Activated T-helper 17 cell treated with anti-CD3 and anti-CD28 coated beads, Interleukin-2, amount 50 U/mL, for 72 hours (primary cell): Measurements from ENCODE around the gene SDK1. TPM values are rescaled to one million over a fixed set of nuclear protein-coding genes. Genes with fewer than 3 reads are reported as not detected.

Experiments
- ATAC-seq: fragments of 150-1000 bp; cut with Tn5 transposase; replicated peaks from 2 replicates; pipeline ENCODE4 v1.10.0; 2021; ENCODE audit warnings: mild to moderate bottlenecking, moderate library complexity
- H3K27ac Mint-ChIP-seq: one replicate; pipeline ENCODE4 v1.8.0; 2022; ENCODE audit warnings: mixed read lengths
- H3K27me3 Mint-ChIP-seq: one replicate; pipeline ENCODE4 v1.8.0; 2022; ENCODE audit warnings: mixed read lengths
- H3K36me3 Mint-ChIP-seq: one replicate; pipeline ENCODE4 v1.8.0; 2022; ENCODE audit warnings: low read depth, mild to moderate bottlenecking, mixed read lengths
- H3K4me1 Mint-ChIP-seq: one replicate; pipeline ENCODE4 v1.8.0; 2022; ENCODE audit warnings: mixed read lengths
- H3K4me3 Mint-ChIP-seq: one replicate; pipeline ENCODE4 v1.8.0; 2022; ENCODE audit warnings: mild to moderate bottlenecking, mixed read lengths
- H3K9me3 Mint-ChIP-seq: one replicate; pipeline ENCODE4 v1.8.0; 2022; ENCODE audit warnings: mixed read lengths
- total RNA-seq, 2 donors: library from RNA; stranded (reverse); gene quantifications; one replicate each; pipeline ENCODE4 v1.2.3, GENCODE V29; 2022

SDK1 gene
- total RNA-seq, 2 donors from 2014 or later = 0.06 to 1.1 TPM

DNA sequence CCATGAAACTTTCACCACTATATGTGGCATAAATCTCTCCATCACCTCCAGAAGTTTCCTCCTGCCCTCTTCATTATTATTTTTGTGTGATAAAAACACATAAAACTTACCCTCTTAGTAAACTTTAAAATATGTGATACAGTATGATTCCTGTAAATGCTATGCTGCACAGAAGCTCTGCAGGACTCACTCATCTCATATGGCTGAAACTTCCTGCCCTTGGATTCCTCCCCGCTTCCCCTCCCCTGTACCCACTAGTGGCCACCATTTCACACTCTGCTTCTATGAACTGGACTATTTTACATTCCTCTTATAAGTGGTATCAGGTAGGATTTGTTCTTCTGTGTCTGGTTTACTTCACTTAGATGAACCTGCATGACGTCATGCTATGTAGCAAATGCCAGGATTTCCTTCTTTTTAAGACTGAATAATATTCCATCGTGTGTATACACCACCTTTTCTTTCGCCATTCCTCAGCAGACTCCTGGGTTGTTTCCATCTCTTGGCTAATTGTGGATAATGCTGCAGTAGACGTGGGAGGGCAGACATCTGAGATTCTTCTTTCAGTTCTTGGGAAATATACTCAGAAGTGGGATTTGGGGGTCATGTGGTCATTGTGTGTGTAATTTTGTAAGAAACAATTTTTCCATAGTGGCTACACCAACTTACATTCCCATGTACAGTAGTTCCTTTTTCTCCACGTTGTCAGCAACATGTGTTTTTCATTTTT lies 335.2 kb downstream of the SDK1 start:
- ATAC-seq = no peak
- H3K9me3 Mint-ChIP-seq = no peaks in the 10 kb centered on the region
- H3K36me3 Mint-ChIP-seq = no peaks in the 10 kb centered on the region
- H3K4me1 Mint-ChIP-seq = no peaks in the 10 kb centered on the region
- peaks cover 20% of the 10 kb centered on the region for H3K27me3 Mint-ChIP-seq
- H3K27ac Mint-ChIP-seq = no peak overlapping the region
- H3K4me3 Mint-ChIP-seq = no peak overlapping the region

DNA sequence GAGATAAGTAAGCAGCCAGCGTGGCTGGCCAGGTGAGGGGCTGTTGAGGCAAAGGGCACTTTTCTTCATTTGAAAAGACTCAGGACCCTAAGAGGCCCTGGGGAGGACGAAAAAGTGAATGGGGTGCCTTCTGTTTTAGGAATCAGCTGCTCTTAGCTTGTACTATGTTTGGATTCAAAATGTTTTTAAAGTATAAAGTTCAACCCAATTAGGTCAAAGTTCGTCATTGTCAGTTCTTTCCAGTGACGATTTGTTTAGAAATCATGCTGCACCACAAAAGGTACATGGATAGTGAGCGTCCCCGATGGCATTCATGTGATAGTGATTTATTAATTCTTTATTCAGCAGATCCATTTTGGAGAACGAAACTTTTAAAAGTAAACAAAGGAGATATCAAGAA lies 338.2 kb downstream of the SDK1 start:
- ATAC-seq = no peak
- peaks cover 27% of the 10 kb centered on the region for H3K27me3 Mint-ChIP-seq
- H3K27ac Mint-ChIP-seq = no peak overlapping the region
- no peaks in the 10 kb centered on the region for H3K4me1 Mint-ChIP-seq
- H3K4me3 Mint-ChIP-seq = no peak overlapping the region
- H3K9me3 Mint-ChIP-seq = no peaks in the 10 kb centered on the region
- no peaks in the 10 kb centered on the region for H3K36me3 Mint-ChIP-seq

DNA sequence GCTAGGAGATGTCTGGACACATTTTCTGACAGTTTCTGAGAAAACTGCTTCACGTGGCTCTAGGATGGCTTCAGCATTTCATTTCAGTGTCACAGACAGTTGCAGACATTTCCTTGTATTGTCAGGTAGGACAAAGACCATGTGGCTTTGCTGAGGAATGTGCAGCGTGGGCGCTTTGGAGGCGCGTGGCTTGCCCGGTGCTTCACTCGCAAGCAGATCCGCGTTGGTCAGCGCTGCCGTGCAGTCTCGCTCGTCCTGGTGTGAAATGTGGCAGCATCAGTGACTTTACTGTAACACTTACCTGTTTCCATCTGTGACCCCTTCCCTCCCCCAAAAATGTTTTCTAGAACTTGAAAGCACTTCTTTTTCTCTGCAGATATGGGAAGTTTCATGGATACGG lies 340.5 kb downstream of the SDK1 start:
- H3K9me3 Mint-ChIP-seq = no peaks in the 10 kb centered on the region
- H3K27ac Mint-ChIP-seq = no peak overlapping the region
- peaks cover 11% of the 10 kb centered on the region for H3K27me3 Mint-ChIP-seq
- H3K4me3 Mint-ChIP-seq = no peak overlapping the region
- ATAC-seq = no peak
- no peaks in the 10 kb centered on the region for H3K36me3 Mint-ChIP-seq
- H3K4me1 Mint-ChIP-seq = no peaks in the 10 kb centered on the region

DNA sequence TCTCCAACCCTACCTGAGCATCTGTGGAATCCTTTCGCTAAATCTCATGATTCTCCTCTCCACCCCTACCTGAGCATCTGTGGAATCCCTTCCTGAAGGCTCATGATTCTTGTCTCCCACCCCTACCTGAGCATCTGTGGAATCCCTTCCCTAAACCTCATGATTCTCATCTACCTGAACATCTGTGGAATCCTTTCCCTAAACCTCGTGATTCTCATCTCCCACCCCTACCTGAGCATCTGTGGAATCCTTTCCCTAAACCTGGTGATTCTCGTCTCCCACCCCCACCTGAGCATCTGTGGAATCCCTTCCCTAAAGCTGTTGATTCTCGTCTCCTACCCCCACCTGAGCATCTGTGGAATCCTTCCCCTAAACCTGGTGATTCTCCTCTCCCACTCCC lies 342.0 kb downstream of the SDK1 start:
- no peaks in the 10 kb centered on the region for H3K4me1 Mint-ChIP-seq
- no peak overlapping the region for H3K27ac Mint-ChIP-seq
- H3K4me3 Mint-ChIP-seq = no peak overlapping the region
- H3K27me3 Mint-ChIP-seq = peaks cover 7% of the 10 kb centered on the region
- no peaks in the 10 kb centered on the region for H3K36me3 Mint-ChIP-seq
- no peaks in the 10 kb centered on the region for H3K9me3 Mint-ChIP-seq
- ATAC-seq = no peak

DNA sequence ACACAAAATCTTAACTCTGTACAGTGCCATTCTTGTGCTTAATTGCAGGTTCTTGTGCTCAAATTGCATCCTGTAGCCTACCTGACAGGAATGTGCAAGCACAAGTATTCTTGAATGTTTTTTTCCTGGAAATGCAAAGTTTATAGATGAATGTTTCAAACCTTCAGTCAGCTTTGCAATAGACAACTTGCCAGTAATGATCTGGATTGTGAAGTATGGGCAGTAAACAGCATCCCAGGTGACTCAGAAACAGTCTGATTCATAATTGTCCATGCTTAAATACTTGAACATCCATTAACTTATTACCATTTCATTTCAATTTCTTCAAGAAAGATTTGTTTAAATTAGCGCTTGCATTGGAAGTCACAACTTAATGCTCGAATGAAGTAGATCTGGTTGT lies 347.2 kb downstream of the SDK1 start:
- Mint-ChIP-seq H3K4me3 (no peak overlapping the region), H3K27ac (no peak overlapping the region), H3K27me3 (peaks cover 9% of the 10 kb centered on the region), H3K36me3 (no peaks in the 10 kb centered on the region), H3K4me1 (no peaks in the 10 kb centered on the region), H3K9me3 (no peaks in the 10 kb centered on the region)
- no peak for ATAC-seq

DNA sequence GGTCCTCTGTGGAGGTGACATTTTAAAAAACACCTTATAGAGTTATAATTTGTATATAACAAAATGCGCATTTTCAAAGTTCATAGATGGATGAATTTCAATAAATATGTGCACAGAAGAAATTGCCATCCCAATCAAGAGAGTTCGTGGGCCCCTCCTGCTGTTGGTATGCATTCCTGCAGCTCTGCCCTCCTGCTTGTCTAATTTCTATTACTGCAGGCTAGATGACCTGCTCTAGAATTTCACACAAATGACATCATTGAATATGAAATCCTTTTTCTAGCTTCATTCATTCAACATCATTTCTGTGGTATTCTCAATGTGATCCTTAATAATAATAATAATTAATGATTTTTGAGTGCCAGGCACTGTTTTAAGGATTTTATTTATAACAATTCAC lies 348.2 kb downstream of the SDK1 start:
- no peak for ATAC-seq
- Mint-ChIP-seq H3K27ac (no peak overlapping the region), H3K4me3 (no peak overlapping the region), H3K36me3 (no peaks in the 10 kb centered on the region), H3K4me1 (no peaks in the 10 kb centered on the region), H3K9me3 (no peaks in the 10 kb centered on the region), H3K27me3 (peaks cover 11% of the 10 kb centered on the region)

DNA sequence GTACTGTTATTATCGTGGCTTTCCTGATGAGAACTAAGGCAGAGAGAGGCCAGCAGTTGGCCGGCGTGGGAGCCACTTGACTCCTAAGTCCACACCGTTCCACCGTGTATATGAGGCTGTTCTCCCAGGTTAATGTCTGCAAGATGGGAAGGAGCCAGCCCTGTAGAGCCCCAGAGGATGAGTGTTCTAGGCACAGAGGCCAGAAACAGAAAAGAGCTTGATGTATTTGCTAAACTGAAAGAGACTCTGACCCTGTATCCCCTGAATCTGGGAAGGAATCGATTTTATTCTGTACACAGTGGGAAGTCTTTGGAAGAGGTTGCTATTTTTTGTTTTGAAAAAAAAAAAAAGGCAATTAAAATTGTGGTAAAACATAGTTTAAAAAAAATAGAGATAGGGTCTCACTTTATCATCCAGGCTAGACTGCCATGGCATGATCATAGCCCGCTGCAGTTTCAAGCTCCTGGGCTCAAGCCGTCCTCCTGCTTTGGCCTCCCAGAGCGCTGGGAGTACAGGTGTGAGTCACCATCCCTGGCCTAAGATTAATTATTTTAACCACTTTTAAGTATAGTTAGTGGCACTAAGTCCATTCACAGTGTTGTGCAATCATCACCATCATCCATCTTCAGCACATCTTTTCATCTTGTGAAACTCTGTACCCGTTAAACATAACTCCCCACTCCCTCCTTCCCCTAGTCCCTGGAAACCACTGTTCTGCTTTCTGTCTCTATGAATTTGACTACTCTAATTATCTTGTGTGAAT lies 348.8 kb downstream of the SDK1 start:
- Mint-ChIP-seq H3K27me3 (peaks cover 11% of the 10 kb centered on the region), H3K4me3 (no peak overlapping the region)

DNA sequence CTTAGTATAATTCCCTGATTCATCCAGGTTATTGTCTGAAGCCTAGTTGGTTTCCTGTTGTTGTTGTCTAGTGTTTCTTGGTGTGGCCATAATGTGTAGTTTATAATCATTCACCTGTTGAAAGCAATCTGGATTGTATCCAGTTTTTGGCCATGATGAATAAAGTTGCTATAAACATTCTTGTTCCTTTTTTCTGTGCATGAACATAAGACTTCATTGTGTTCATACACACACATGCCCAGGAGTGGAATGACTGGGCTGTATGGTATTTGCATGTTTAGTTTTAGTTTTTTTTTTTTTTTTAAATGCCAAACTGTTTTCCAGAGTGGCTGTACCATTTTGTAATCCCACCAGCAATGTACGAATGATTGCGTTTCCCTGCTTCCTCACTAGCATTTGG lies 349.8 kb downstream of the SDK1 start:
- Mint-ChIP-seq H3K27me3 (peaks cover 11% of the 10 kb centered on the region), H3K4me1 (no peaks in the 10 kb centered on the region), H3K9me3 (no peaks in the 10 kb centered on the region), H3K27ac (no peak overlapping the region), H3K36me3 (no peaks in the 10 kb centered on the region), H3K4me3 (no peak overlapping the region)
- ATAC-seq = no peak

More for the DNA sequence above, 348.8 kb downstream of the SDK1 start:
- no peak for ATAC-seq
- H3K9me3 Mint-ChIP-seq = no peaks in the 10 kb centered on the region
- H3K27ac Mint-ChIP-seq = no peak overlapping the region
- H3K4me1 Mint-ChIP-seq = no peaks in the 10 kb centered on the region
- H3K36me3 Mint-ChIP-seq = no peaks in the 10 kb centered on the region

DNA sequence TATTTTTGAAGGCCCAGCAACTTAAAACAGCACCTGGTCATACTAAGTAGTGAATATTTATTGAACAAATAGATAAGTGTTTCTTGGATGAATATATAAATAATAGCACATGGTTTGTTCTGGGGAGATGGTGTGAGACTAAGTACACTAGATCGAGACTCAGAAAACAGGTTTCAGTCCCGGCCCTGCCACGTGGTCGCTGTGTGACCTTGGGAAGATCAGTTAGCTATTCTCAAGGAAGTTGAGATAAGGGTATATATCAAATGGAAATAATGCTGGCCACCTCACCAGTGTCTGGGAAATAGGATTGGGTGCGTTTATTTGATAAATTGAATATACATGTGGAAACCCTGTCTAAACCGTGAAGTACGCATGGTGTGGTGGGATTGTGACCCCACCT lies 354.6 kb downstream of the SDK1 start:
- H3K27ac Mint-ChIP-seq = no peak overlapping the region
- no peak overlapping the region for H3K4me3 Mint-ChIP-seq
- no peaks in the 10 kb centered on the region for H3K9me3 Mint-ChIP-seq
- peaks cover 30% of the 10 kb centered on the region for H3K27me3 Mint-ChIP-seq
- ATAC-seq = no peak
- no peaks in the 10 kb centered on the region for H3K4me1 Mint-ChIP-seq
- H3K36me3 Mint-ChIP-seq = no peaks in the 10 kb centered on the region

DNA sequence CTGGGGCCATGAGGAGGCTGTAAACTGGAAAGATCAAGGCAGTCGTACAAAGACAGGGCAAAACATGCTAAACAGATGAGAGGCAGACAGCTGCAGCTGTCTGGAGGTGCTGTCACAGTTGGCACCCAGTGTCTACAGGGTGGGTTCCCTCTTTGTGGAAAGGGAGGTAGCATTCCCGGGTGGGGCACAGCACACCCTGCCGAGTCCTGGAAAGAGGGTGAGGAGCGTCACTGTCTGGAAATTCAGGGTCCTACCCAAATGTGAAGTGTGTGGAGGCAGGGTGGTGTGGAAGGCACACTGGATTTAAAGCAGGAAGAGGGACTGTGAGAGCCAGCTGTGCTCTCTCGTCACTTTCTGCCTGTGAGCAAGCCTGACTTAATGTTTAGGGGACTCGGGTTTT lies 356.2 kb downstream of the SDK1 start:
- H3K4me1 Mint-ChIP-seq = no peaks in the 10 kb centered on the region
- no peak overlapping the region for H3K27ac Mint-ChIP-seq
- no peak for ATAC-seq
- H3K27me3 Mint-ChIP-seq = peaks cover 30% of the 10 kb centered on the region
- no peaks in the 10 kb centered on the region for H3K9me3 Mint-ChIP-seq
- no peaks in the 10 kb centered on the region for H3K36me3 Mint-ChIP-seq
- H3K4me3 Mint-ChIP-seq = no peak overlapping the region

DNA sequence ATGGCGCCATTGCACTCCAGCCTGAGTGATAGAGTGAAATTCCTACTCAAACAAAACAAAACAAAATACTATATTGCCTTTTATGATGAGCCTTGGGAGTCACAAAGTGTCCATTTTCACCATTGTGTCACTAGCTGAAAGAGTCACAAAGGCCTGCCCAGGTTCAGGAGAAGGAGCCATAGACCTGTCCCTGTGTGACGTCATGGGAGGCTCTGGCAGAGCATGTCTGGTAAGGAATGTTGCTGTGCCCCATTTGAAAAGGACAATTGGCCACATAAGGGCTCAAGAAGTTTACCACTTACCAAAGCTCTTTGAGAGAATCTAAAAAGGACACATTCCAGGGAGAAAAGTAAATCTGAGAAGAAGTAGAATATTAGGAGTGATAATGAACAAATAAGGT lies 367.7 kb downstream of the SDK1 start:
- H3K36me3 Mint-ChIP-seq = no peaks in the 10 kb centered on the region
- H3K4me3 Mint-ChIP-seq = no peak overlapping the region
- no peak for ATAC-seq
- H3K4me1 Mint-ChIP-seq = no peaks in the 10 kb centered on the region
- H3K27ac Mint-ChIP-seq = no peak overlapping the region
- no peaks in the 10 kb centered on the region for H3K9me3 Mint-ChIP-seq
- peaks cover 5% of the 10 kb centered on the region for H3K27me3 Mint-ChIP-seq

DNA sequence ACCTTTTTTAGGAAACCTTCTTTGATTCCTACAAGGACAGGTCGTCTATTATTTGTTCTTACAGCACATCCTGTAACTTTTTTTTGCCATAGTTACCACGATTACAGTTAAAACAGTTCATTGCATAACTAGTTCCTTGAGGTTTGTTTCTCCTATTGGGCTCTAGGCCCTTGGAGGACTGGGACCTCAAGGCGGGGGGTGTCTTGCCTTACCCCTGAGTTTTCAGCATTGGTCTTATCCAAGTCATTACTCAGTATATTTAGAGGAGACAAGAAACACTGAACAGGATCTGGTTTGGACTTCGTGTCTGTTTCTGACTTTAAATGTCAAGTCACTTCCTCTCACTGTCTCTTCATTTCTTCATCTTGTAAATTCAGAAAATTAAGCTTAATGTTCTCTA lies 369.8 kb downstream of the SDK1 start:
- Mint-ChIP-seq H3K27ac (no peak overlapping the region), H3K9me3 (no peaks in the 10 kb centered on the region), H3K27me3 (peaks cover 16% of the 10 kb centered on the region), H3K36me3 (no peaks in the 10 kb centered on the region), H3K4me1 (no peaks in the 10 kb centered on the region), H3K4me3 (no peak overlapping the region)
- no peak for ATAC-seq

DNA sequence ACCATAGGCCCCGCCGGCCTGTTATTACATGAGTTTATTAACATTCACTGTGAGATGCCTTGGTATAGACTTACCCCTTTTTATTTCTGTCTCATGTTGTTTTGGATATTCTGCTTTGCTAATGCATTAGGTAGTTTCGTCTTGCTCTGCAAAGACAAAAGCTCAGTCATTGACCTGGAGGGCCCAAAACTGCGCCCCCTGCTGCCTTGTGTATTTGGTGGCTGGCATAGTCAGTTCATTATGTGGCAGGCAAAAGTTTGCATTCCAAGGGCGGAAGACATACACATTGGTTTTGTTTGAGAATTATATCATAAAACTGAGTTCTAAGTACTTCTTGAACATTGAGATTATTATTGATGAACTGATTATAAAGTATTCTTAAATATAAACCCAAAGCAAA lies 372.5 kb downstream of the SDK1 start:
- no peak for ATAC-seq
- no peak overlapping the region for H3K27ac Mint-ChIP-seq
- H3K27me3 Mint-ChIP-seq = peaks cover 11% of the 10 kb centered on the region
- H3K4me1 Mint-ChIP-seq = no peaks in the 10 kb centered on the region
- no peaks in the 10 kb centered on the region for H3K36me3 Mint-ChIP-seq
- H3K9me3 Mint-ChIP-seq = no peaks in the 10 kb centered on the region
- H3K4me3 Mint-ChIP-seq = no peak overlapping the region

DNA sequence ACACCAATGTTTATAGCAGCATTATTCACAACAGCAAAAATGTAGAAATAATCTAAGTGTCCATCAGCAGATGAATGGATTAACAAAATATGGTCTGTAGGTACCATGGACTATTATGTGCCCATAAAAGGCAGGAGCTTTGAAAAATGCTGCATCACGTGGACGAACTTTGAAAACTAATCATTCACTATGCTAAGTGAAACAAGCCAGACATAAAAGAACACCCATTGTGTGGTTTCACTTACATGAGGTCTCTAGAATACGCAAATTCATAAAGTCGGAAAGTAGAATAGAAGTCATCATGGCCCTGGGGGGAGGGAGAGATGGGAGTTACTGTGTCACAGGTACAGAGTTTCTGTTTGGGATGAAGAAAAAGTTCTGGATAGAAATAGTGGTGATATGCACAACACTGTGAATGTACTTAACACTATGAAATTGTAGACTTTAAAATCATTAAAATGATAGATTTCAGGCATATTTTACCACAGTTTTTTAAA lies 377.3 kb downstream of the SDK1 start:
- H3K36me3 Mint-ChIP-seq = no peaks in the 10 kb centered on the region
- H3K27ac Mint-ChIP-seq = no peak overlapping the region
- H3K4me1 Mint-ChIP-seq = no peaks in the 10 kb centered on the region
- ATAC-seq = no peak
- no peaks in the 10 kb centered on the region for H3K9me3 Mint-ChIP-seq
- no peak overlapping the region for H3K4me3 Mint-ChIP-seq
- H3K27me3 Mint-ChIP-seq = peaks cover 32% of the 10 kb centered on the region

DNA sequence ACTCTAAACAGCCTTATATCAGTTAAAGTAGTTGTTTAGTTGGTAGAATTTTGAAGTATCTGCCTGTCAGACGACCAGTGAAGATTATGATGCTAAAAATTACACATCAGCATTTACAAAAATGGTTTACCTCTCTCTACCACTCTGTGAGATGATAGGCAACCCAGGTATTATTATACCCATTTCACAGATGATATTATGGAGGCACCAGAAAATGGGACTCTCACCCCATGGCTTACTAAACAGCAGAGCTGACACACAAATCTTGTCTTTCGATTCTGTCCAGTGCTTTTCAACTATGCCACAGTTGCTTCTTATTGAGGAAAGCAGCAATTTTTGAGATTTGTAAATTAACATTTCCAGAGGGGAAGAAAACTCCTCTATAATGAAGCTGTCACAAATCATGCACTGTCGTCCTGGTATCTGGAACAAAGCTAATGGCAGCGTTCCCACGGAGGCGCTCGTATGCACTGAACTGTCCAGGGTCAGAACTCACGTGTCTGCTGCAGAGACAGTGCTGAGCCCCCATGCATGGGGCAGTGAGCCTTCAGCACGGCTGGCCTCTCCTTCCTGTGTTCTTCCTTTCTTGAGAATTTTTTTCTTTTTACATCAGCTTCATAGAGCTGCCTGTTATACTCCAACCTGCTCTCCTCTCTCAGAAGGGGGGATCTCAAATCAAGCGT lies 381.1 kb downstream of the SDK1 start:
- Mint-ChIP-seq H3K9me3 (no peaks in the 10 kb centered on the region), H3K4me1 (no peaks in the 10 kb centered on the region), H3K4me3 (no peak overlapping the region), H3K36me3 (no peaks in the 10 kb centered on the region), H3K27me3 (peaks cover 26% of the 10 kb centered on the region), H3K27ac (no peak overlapping the region)
- ATAC-seq = no peak
